GM10248 (cell line): ENCODE data around the gene ADAM19.

Source experiments
- CTCF ChIA-PET: fragments of 300-600 bp; sonication (Branson Sonifier 250); formaldehyde crosslinking; extraction: SDS; loops from one replicate; lab custom pipeline; 2021; ENCODE audit warnings: antibody characterized with exemption; lab: Yijun Ruan, JAX
- POLR2A ChIA-PET: fragments of 350-650 bp; sonication (Branson Sonifier 250); formaldehyde crosslinking; extraction: SDS; loops from one replicate; lab custom pipeline; 2020; ENCODE audit warnings: antibody characterized with exemption; lab: Yijun Ruan, JAX
- DNase-seq: peaks from one replicate; pipeline ENCODE4 v3.0.0; 2012; ENCODE audit errors: extremely low spot score
- CTCF ChIP-seq: IDR thresholded peaks from 2 replicates; pipeline ENCODE4 v1.5.1; 2012; ENCODE audit warnings: mild to moderate bottlenecking, low read depth; ENCODE audit errors: extremely low read depth, missing control alignments, control extremely low read depth

Gene ADAM19

GRCh38 chr5:157541447-157542118, 34.0 kb downstream of the ADAM19 start:
- POLR2A ChIA-PET: interaction anchor here (0.9 to 1.2 kb wide), 2 partner anchors 32 to 37 kb away, joined by 3 to 4 read pairs; no protein-coding TSS in a partner anchor
- no peak for DNase-seq
- CTCF ChIA-PET: interaction anchor here (0.9 to 1.6 kb wide), 9 partner anchors 13 to 202 kb away, joined by 3 to 7 read pairs (median 4); partner anchors contain the start of gene LSM11
- TF ChIP-seq CTCF: no peak

- CTCF ChIA-PET: interaction anchor here (0.9 to 2.3 kb wide), 13 partner anchors 9 to 203 kb away, joined by 3 to 7 read pairs (median 5); partner anchors contain the start of gene LSM11
- DNase-seq: peak; percentile 77
- POLR2A ChIA-PET: interaction anchor here (0.9 to 1.2 kb wide), 2 partner anchors 31 to 36 kb away, joined by 3 to 4 read pairs; no protein-coding TSS in a partner anchor
- no peak for TF ChIP-seq CTCF
Observed at GRCh38 chr5:157540707-157541446, 34.7 kb downstream of the ADAM19 start.

GRCh38 chr5:157540124-157540523, 35.5 kb downstream of the ADAM19 start:
- CTCF ChIA-PET: interaction anchor here (0.8 to 2.3 kb wide), 8 partner anchors 10 to 203 kb away, joined by 3 to 7 read pairs (median 5); partner anchors contain the start of gene LSM11
- POLR2A ChIA-PET: no interaction called here
- no peak for DNase-seq
- no peak for TF ChIP-seq CTCF

- TF ChIP-seq CTCF: no peak
- ChIA-PET CTCF (interaction anchor here (0.8 to 2.3 kb wide), 7 partner anchors 11 to 204 kb away, joined by 3 to 7 read pairs (median 5); partner anchors contain the start of gene LSM11), POLR2A (no interaction called here)
- DNase-seq: no peak
Observed at GRCh38 chr5:157539503-157540022, 36.0 kb downstream of the ADAM19 start.

- no peak for DNase-seq
- CTCF ChIA-PET: no interaction called here
- POLR2A ChIA-PET: no interaction called here
- TF ChIP-seq CTCF: no peak
Observed at GRCh38 chr5:157538311-157538710, 37.3 kb downstream of the ADAM19 start.
